GM18858 (cell line): Measurements from ENCODE around the gene ATF7.
"Not testable (repeated sequence)": the region's sequence is repeated elsewhere in the genome, so short reads cannot be mapped to it uniquely, and the experiment has no call there.

Experiments used
- ATAC-seq: cut with Tn5 transposase; IDR thresholded peaks from one replicate; pipeline ENCODE4 v1.9.1; 2021; ENCODE audit not compliant: unreplicated experiment

Gene ATF7

DNA sequence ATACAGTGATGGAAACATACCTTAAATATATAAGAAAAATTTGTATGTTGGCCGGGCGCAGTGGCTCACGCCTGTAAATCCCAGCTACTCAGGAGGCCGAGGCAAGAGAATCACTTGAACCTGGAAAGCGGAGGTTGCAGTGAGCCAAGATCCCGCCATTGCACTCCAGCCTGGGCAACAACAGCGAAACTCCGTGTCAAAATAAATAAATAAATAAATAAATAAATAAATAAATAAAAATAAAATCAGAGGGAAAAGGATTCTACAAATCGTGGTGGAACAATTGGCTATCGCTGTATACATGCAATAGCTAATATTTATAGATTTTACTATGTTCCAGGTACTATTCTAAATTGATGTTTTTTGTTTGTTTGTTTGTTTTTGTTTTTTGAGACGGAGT lies 1.7 kb upstream of the ATF7 start:
- ATAC-seq = no peak

DNA sequence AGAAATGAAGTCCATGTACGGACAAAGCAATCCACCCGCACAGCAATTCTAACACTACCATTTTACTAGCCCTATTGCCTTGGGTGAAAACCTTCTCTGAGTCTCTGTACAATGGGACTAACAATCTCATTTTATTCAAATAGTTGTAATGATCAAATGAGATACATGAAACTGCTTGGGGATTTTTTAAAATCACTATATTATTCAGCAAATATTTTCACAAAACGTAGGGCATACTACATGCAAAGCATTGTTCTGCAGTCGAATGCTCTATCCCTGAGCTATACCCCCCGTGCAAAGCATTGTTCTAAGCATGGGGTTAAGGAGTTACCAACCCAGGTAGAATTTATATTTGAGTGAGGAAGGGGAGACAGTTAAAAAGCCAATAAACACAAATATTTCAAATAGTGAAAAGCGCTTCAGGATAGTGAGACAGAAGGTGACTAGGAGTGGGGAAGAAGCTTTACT lies 554 bp upstream of the ATF7 start:
- peak; percentile 4 for ATAC-seq

DNA sequence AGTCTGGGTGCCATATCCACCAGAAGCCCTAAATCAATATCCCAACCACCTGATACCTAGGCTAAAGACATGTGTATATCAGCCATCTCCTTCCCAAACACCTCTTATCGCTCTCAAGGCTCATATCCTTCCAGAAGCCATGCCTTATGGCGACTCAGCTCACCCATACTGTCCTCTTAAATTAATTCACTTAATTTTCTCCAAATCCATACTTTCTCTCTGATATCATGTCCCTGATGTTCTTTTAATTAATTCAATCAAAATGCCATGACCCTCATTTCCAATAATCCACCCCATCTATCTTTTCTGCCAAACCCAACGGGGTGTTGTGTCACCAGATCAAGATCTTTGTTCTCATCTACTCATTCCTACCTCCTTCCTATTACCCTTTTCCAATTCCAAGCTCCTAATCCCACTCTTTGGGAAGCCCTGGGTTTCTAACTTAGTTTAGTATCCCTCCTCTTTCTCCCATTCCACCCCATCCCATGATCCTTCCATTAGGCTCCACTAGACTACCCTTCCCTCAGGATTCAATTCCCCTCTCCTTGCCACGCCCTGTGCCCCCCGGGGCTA lies 723 bp downstream of the ATF7 start:
- ATAC-seq = no peak

DNA sequence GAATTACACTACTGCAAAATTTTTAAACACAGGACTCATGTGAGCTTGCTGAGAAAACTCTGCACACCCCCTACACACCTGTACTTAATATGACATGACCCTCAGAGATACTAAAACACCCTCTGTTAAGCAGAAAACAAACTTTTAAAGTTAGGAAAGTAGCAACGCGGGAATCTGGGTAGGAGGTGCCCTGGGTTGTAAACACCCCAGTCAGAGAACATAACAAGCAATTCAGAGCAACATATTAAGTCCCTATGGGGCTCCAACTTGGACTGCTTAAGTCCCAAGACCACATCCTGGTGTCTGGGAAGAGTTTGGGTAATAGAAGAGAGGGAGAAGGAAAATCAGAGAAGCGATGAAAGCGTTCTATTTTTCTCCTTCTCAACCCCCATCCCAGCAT lies 1.2 kb downstream of the ATF7 start:
- no peak for ATAC-seq

DNA sequence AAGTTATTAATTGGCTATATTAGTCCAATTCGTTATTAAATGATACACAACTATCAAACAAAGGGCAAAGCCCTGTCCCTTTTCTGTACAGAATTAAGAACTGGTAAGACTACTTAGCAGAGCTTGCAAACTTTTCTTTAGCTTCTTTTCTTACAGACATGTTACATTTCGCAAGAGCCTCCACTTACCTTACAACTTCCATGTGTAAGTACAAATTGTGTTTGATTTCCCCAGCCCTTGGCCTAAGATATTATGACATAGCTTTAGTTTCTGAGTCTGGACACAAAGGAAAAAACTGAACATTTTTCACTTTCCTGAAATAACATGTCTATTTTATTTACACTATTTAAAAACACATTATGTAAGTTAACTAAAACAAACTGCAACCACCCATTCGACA lies 1.7 kb downstream of the ATF7 start:
- ATAC-seq = no peak

DNA sequence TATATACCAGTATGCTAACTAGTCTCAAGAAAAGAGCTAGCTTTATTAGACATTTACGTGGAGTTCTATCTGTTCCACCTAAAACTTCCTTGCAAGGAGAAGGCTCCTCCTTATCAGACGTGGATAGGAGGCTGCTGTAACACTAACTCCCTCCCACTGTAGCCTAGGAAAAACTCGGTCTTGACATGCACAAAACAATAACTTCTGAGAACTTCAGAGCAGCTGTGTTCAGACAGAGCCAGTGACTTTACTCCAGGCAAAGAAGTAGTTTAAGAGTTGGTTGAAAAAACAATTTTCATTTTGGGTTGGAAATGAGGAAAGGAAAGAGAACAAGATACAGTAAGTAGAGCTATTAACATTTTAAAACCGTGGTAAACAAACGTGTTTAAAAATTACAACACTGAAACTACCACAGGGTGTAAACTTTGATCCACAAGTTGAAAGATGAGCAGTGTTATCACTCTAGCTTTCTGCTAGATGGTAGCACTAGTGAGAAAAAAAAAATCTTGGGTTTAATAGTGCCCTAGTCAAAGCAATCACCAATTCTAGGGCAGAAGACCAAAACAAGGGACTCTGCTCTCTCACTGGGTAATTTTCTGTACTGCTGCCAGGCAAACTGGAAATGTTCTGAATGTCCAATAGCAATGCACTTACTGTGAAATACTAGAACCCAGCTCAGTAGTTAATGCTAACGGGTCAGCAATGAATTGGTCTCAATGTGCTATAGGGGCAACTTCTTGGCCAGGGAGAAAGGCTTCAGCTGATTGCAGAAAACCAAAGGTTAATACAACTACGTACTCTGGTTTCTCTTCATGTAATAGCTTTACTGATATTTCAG lies 2.4 kb downstream of the ATF7 start:
- no peak for ATAC-seq

DNA sequence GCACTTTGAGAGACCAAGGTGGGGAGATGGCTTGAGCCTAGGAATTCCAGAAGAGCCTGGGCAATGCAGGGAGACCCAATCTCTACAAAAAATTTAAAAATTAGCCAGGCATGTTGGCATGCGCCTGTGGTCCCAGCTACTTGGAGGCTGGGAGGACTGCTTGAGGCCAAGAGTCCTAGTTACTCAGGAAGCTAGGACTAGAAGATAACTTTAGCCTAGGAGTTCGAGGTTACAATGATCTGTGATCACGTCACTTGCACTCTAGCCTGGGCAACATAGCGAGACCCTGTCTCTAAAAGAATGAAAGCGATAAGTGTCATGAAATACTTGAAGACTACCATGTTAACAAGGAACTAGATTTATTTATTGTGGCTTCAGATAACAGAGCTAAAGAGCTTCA lies 3.5 kb downstream of the ATF7 start:
- no peak for ATAC-seq

DNA sequence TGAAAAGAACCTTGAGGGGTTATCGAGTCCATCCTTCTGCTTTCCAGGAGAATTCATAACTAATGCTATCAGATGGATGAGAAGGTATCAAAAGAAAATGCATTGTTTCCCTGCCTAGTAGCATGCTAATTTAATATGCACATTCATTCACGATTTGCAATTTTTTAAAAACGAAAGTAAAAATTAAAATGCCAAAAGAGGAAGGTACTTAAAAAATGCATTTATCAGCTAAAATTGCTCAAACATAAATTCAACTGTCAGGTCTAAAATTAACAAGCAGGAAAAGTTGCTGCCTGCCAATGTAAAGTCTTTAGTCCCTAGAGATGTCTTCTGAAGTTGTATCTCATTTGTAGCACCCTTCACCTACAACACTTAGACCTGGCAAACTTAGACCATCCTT lies 7.9 kb downstream of the ATF7 start:
- ATAC-seq = no peak

DNA sequence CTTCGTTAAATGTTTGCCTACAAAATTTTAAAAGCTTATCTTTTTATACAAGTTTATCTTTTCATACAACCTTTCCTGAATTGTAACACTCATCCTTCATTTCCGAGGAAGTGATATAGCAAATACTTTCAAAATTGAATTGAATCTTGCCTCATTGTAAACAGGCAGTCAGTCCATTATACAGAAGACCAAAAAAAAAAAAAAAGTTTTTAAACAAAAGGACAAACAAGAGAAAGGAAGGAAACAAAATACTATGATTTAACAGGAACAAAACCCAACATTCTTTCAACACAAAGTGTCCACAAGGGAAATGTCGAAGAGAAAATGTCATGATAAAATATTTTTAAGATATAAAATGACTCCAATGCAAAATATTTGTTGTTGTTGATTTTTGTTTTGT lies 8.5 kb downstream of the ATF7 start:
- ATAC-seq = no peak

DNA sequence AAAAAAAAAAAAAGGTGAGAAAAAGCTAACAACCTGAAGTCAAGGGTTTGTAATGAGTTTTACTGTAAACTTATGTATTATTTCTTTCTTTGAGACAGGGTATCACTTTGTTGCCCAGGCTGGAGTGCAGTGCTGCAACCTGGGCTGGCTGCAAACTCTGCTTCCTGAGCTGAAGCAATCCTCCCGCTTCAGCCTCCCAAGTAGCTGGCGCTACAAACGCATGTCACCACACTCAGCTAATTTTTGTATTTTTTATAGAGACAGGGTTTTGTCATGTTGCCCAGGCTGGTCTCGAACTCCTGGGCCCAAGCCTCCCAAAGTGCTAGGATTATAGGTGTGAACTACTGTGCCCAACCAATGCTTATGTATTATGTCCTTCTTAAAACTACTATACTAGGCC lies 9.2 kb downstream of the ATF7 start:
- no peak for ATAC-seq

DNA sequence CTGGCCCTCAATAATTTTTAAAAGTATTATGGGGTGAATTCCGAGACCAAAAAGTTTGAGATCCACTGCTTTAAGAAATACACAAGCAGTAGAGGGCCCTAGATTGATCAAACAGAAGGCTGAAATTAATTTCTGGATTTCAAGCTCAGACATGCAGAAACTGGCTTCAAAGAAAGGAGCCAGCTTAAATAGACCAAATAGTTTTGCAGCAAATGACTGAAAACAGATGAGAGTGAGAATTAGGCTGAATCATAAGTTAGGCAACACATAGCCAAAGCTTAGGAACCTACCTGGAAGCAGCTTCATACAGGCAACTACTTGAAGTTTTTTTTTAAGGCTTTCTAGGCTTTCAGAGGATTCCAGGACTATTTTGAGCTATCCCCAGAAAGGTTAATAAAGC lies 12.4 kb downstream of the ATF7 start:
- ATAC-seq = no peak

DNA sequence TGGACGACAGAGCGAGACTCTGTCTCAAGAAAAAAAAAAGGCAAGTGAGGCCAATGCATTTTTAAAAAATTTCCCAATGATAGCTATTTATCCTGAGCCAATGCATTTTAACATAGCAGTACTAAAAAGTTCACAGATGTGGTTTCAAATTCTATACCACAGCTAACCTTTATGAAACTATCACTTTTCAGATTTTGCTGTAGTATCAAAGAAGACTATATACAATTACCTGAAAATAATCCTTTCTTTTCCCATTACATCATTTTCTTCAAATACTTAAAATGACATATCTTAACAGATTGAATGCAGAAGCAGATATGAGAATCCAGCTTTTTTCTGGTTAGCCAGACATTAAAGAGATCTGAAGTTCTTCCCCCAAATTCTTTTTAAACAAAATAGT lies 13.2 kb downstream of the ATF7 start:
- no peak for ATAC-seq

DNA sequence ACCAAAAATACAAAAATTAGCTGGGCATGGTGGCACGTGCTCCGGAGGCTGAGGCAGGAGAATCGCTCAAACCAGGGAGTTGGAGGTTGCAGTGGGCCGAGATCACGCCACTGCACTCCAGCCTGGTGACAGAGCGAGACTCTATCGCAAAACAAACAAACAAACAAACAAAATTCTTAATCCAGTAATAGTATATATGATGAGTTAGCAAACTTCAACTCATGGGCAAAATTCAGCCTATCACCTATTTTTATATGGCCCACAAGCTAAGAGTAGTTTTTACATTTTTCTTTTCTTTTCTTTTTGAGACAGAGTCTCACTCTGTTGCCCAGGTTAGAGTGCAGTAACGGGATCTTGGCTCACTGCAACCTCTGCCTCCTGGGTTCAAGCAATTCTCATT lies 14.9 kb downstream of the ATF7 start:
- ATAC-seq = no peak

DNA sequence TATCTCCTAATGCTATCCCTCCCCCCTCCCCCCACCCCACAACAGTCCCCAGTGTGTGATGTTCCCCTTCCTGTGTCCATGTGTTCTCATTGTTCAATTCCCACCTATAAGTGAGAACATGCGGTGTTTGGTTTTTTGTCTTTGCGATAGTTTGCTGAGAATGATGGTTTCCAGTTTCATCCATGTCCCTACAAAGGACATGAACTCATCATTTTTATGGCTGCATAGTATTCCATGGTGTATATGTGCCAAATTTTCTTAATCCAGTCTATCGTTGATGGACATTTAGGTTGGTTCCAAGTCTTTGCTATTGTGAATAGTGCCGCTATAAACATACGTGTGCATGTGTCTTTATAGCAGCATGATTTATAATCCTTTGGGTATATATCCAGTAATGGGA lies 19.5 kb downstream of the ATF7 start:
- ATAC-seq = not testable (repeated sequence)

DNA sequence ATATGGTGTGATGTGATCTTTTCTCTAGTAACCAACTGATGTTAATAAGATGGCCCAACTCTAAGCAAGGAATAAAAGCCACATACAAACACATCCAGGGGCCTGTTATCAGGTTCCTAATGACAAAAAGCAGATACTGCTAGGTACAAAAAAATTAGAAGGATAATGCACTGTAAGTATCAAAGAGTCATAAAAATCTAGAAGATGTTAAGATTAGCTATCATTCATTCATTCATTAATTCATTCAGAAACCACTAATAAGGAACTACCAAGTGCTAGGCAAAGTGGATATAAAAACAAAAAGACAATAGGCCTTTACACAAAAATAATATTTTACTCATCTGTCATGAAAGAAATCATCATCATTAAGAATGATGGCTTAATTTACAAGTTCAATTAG lies 21.6 kb downstream of the ATF7 start:
- no peak for ATAC-seq

DNA sequence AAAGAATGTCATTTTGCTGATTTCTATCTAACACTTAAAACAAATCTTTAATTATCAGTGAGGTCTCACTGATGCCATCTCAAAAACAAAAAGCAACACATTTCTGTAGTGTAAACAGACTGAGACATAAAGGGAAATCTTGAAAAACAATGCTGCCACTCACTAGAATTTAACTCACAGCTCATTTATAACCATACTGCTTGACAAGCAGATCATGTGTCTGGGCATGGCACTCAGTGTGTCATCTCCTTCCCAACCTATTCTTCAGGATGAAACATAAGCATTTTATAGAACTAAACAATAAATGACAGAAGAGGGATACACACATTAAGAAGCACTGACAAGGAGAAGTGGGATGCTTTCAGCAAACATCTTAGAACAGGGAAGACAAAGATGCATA lies 22.4 kb downstream of the ATF7 start:
- ATAC-seq = no peak

DNA sequence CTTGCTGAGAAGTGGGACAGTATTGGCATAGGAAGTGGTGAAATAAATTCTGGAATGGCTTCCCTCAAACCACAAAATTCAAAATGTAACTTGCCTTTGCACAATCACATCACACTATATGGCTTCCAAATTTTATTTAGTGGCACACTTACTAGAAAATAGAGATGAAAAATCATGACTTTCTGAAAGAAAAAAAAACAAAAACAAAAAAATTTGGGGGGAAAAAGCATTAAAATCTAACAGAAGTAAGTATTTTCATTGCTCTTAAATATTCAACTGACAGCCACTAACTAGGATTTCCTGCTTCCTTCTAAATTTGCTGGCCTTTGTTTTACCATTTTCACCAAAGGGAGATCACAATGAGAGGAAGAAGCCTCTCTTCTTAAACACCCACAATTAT lies 23.0 kb downstream of the ATF7 start:
- ATAC-seq = no peak

DNA sequence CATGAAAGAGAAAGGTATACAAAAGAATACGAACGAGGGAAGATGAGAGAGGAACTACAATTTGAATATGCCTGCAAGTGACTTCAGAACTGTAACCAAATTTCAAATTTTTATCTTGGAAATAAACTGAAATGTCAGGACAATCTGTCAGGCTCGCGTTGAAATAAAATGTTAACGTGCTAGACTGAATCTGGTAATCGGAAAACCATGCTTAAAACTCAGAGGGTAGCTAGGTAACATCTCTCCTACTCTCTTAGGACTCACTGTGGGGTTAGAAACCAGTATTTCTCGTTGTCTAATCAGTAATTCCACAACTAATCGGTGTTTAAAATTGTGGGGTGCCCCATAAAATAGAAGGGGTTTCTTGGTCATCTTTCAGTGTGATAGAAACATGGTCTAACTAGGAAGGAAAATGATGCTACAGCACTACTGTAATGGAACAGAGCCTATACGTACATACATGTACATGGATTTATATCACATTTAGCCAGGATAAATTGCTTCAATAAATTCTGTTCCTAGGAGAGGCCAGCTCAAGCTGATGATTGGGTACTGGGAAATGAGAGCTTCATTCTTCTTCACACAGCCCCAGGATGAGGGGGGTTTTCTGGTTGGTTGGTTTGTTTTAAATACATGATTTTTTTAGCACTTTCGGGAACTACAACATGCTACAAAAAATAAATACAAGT lies 23.9 kb downstream of the ATF7 start:
- no peak for ATAC-seq

DNA sequence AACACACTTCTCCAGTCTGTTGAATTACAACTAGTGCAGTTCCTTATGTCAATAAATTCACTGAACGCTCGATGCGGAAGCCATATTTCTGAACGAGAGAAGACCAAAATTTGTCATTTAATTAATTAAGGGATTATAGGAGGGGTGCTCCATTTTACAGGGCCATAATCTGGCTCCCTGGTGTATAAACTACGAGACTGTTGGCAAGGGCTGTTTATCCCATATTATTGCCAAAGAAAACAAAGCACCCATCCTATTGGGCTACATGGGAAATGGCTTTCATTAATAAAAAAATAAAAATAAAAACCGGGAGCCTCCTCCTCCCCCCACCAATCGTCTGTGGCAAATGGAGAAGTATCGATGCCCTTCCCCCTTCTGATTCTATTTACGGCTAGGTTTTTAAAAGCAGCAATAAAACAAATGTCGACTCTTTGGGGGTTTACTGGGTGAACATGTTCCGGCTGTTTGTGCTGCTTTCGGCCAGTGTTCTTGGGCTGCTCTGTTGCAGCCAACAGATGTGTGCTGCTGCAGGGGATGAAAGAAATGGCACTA lies 24.8 kb downstream of the ATF7 start:
- ATAC-seq = no peak

DNA sequence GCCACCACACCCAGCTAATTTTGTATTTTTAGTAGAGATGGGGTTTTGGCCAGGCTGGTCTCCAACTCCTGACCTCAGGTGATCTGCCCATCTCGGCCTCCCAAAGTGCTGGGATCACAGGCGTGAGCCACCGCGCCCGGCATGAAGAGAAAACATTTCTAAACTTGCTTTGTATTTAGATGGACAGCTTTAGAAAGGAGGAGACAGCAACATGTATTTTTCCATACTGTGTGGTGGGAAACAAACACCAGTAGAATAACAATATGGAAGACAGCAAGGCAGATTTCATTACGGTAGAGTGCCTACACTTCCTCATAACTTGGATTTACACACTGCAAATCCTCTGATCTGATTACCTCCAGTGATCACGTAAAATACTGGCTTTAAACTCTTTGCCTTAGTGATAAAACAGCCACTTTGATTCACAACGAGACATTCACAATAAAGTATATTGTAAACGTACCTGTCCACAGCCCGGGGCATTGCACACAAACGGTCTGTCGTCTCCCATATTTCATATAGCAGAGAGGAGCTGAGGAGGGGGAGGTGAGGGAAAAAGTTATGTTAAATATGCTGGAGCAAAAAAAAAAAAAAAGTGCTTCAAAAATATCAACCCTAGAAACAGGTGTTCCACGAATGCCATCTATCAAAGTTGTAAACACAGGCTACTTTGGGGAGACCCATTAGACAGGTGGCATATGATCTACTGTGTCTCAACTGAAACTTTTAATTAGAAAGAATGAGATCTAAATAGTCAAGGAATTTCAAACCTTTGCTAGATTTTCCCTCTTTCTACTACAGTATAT lies 25.5 kb downstream of the ATF7 start:
- no peak for ATAC-seq

DNA sequence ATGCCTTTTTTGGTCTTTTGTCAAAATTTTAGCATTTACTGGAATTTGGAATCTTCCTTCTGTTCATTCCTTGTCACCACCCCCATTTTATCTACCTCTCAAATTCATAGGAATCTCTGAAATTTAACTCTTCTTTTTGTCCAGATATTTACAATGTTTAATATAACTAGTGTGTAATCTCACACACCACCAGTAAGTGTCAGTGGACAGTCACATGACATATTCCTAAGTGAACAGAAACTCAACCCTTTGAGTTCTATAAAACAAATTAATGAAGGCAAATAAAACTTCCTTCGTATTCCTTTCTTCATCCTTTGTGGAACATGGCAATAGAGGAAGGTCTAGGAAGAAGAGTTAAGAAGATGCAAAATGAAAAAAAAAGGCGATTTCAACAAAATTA lies 26.6 kb downstream of the ATF7 start:
- no peak for ATAC-seq
